Activated CD4-positive, CD25-positive, alpha-beta regulatory T cell treated with anti-CD3 and anti-CD28 coated beads, Interleukin-2, amount 50 U/mL, for 24 hours (primary cell): ENCODE data around the gene GRIN2D.
"Not testable (repeated sequence)": the region's sequence is repeated elsewhere in the genome, so short reads cannot be mapped to it uniquely, and the experiment has no call there.

Source experiments
- ATAC-seq, 2 donors: fragments of 150-1000 bp; cut with Tn5 transposase; one replicate each; pipeline ENCODE4 v1.10.0; 2021; ENCODE audit warnings: mild to moderate bottlenecking in 1 of 2, moderate library complexity in 1 of 2

GRIN2D gene

DNA sequence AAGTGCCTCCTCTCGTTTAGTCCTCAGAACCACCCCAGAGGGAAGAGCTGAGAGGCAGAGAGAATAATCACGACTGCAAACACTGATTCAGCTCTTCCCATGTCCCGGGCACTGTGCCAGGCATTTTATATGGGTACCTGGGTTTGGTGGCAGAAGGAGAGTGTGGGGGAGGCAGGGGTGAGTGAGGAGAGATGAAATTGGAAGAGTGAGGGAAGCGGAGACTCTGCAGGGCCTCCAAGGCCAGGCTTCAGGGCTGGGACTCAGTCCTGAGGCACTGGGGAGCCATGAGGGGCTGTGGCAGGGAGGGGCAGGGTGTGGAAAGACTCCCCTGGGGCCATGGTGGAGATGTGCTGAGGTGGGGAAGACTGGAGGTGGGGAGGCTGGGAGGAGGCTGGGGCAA is 20.6 kb upstream of the GRIN2D start:
- no peak for ATAC-seq

DNA sequence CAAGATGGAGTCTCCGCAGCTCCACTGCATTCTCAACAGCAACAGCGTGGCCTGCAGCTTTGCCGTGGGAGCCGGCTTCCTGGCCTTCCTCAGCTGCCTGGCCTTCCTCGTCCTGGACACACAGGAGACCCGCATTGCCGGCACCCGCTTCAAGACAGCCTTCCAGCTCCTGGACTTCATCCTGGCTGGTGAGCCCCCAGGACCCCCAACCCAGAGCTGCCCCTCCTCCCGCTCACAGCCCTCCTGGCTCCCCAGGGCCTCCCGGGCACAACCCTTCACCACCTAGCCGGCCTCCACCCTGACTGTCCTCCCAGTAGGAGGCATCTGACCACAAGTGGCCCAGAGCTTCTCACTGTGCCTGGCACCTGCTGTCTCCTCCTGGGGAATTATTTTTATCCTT is 19.9 kb upstream of the GRIN2D start:
- ATAC-seq: no peak

DNA sequence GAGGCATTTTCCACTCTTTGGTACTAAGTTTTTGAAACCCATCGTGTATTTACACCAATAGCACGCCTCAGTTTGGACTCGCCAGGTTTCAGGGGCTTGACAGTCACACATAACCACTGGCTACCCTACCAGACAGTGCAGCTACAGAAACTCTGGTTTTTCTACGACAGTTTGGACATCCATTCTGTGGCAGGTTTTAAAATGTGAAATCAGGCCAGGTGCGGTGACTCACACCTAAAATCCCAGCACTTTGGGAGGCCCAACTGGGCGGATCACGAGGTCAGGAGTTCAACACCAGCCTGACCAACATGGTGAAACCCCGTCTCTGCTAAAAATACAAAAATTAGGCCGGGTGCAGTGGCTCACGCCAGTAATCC is 15.3 kb upstream of the GRIN2D start:
- ATAC-seq: no peak

DNA sequence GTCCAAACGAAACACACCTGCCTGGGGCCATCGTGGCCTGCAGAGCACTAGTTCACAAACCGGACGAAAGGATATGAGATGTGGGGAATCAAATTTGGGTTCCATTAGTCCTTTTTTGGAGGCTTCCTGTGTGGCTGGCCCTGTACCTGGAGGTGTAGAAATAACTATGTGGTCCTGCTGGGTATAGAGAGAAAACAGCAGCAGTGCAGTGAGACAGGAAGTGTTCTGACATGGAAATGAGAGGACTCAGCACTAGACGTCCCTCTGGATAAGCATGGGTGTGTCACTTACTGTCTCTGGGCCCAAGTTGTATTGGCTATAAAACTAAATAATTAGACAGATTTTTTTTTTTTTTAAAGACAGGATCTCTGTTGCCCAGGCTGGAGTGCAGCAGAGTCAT is 14.4 kb upstream of the GRIN2D start:
- no peak for ATAC-seq

DNA sequence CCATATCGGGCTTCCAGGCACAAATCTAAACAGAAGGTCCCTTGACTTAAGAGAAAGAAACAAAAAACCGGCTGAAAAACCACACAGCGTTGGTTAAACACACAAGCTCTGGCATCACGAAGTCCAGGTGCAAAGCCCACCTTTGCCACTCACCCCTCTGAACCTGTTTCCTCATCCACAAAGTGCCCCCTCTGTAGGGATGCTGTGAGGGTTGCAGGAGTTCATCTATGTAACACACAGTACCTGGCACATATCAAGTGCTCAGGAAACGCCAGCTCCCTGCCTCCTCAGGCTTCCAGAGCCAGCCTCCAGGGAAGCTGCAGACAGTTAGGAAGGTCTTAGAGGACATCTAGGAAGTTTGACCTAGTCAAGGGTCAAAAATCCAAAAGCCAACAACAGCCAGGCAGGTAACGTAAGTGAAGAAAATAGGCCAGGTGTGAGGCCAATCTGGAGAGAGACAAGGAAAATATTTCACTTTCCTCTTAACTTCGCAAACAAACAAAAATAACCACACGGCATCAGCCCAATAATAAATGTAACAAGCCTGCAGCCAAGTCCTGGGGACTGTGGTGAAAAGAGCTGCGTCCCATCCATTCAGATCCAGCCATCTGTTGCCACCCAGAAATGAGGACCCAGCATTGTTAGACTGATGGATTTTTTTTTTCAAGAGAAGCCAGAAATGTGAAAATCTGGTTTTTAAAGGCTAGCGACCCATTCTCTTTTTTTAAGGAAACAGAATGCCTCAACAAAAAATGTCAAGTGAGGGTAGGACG is 12.1 kb upstream of the GRIN2D start:
- no peak for ATAC-seq

GRCh38 chr19:48382286-48382685 is 11.2 kb upstream of the GRIN2D start:
- no peak for ATAC-seq

DNA sequence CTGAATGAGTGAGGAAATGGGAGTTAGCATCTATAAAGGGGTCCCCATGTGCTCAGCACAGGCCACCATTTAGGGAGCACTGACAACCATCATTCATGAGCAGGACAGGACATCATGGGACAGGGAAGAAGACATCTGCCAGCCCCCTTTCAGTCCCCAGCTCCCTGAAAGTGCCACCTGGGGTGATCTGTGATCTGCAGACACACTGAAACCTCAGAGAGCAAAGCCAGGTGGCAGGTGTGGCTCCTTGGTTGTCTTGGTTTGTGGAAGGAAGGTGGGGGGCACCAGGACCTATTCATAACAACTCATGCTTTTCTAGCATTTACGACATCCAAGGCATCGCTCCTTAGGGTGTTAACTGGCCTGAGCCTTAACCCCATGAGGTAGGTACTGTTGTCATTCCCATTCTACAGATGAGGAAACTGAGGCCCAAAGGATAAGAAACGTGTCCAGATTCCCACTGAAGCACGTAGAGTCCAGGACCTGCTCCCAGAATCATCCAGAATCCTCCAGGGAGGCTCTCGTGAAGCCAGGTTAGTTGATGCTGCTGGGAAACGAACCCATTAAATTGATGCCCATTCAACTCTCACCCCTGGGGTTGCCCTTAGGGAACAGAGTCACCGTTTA is 7.9 kb upstream of the GRIN2D start:
- ATAC-seq: no peak

DNA sequence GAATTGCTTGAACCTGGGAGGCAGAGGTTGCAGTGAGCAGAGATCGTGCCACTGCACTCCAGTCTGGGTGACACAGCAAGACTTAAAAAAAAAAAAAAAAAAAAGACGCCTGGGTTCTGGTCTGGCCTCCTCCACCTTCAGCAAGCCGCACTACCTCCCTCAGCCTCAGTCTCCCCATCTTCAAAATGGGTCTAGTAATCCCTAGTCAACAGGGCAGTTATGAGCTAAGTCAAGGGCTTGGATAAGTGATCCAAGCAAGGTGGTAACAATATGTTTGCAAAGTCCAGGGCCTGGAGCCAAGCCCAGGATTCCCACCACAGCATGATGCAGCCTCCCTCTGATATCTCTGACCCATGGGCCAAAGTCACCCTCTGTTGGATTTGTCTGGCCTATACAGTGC is 6.5 kb upstream of the GRIN2D start:
- no peak for ATAC-seq

DNA sequence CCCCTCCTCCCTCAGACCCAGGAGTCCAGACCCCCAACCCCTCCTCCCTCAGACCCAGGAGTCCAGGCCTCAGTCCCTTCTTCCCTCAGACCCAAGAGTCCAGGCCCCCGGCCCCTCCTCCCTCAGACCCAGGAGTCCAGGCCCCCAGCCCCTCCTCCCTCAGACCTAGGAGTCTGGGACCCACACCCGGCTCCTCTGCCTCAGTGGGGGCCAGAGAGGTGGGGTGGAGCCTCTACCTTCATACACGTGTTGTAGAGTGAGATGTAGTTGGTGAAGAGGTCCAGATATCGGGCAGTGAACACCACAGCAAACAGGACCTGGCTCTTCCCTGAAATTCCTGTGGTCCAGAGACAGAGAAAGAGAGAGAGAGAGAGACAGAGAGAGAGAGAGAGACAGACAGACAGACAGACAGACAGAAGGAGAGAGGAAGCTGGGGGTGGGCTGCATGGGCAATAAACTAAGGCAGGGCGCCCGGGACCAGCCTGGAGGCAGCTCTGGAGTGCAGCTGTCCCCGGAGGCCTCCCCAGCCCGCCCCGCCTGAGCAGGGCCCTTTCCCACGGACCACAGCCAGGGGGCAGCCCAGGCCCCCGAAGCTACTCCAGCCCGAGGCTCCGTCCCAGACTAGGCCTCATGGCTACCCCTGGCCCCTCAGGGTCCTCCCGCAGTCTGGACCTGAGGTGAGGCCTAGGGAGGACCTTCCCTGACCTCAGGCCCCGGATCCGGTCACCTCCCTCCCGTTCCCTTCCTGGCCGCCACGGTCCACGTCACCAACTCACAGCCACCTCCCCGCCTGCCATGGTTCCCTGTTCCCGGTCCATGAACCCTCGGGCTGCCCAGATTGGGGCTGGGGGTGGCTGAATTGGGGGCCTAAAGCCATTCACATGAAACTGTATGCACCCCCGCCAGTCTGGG is 3.0 kb upstream of the GRIN2D start:
- peak; percentile 74 to 75 for ATAC-seq

- peak; percentile 72 to 81 for ATAC-seq
These were observed 2.1 kb upstream of the GRIN2D start, which contains the start of gene KDELR1 for GRCh38 chr19:48391100-48392005. Gene KDELR1 (minus strand): TSS chr19:48391551. CDS start chr19:48391358, 193 bp downstream.

- ATAC-seq: not testable (repeated sequence)
These were observed 1.5 kb upstream of the GRIN2D start for GRCh38 chr19:48392006-48392344.

DNA sequence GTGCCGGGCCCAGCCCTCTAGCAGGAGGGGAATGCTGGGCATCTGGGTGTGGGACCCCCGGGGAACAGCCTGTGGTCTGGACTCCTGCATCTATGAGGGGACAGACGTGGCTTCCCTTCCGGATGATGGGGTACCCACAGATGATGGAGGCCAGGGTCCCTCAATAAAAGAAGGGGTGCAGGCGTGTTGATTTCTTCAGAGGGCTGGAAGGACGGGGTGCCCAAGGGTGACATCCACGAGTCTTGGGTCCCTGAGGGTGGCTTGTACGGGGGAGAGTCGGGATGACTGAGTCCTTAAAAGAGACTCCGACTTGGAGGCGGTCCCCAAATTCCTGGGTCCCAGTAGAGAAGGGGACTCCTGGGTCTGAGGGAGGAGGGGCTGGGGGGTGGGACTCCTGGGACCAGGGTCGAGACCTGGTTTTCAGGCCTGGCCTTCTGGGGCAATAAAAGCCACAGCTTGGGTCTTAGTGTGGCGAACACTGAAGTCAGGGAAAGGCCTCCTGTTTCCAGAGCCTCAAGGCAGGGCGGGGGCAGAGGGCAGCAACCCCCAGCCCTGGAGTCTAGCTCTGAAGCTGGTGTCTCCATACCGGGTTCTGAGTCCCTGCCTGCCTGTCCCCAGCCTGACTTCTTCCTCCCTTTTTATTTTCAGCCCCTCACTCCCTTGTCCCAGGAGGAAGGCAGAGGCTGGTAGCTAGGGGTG is 459 bp upstream of the GRIN2D start:
- ATAC-seq: no peak

DNA sequence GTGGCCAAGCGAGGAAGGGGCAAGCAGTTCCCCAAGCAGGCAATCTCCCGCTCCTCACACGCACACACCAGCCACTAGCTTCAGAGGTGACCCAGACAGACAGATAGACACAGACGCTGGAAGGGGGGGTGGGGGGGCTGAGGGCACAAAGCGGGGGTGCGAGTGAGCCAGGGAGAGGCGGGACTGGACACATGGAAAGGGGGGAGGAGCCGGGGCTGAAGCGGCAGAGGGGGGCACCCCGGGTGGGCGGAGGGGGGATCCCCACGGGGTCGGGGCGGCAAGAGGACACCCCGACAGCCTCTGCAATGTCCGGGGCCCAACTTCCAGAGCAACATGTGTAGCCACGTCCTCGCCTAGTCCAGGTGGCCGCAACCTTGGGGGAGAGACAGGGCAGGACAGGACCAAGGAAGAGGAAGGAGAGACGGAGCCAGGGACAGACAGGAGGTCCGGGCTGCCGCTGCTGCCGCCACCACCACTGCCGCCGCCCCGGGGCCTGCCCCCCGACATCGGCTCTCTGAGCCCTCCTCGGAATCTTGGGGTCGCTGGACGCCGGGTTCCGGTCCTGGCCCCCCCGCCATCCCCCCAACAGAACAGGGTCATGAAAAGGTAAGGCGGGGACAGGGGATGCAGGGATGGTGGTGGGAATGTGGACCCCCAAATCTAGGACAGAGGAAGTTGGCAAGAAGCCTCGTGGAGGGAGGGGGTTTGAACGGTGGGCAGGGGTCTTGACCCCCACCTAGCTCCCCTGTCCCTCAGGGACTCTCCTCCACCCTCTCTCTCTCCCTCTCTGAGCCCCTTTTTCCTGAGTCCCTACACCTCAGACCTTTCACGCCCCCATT is 1.1 kb downstream of the GRIN2D start:
- ATAC-seq: no peak

- no peak for ATAC-seq
These were observed 1.6 kb downstream of the GRIN2D start for GRCh38 chr19:48395170-48395455.

- ATAC-seq: no peak
These were observed 2.0 kb downstream of the GRIN2D start for GRCh38 chr19:48395499-48395898.

DNA sequence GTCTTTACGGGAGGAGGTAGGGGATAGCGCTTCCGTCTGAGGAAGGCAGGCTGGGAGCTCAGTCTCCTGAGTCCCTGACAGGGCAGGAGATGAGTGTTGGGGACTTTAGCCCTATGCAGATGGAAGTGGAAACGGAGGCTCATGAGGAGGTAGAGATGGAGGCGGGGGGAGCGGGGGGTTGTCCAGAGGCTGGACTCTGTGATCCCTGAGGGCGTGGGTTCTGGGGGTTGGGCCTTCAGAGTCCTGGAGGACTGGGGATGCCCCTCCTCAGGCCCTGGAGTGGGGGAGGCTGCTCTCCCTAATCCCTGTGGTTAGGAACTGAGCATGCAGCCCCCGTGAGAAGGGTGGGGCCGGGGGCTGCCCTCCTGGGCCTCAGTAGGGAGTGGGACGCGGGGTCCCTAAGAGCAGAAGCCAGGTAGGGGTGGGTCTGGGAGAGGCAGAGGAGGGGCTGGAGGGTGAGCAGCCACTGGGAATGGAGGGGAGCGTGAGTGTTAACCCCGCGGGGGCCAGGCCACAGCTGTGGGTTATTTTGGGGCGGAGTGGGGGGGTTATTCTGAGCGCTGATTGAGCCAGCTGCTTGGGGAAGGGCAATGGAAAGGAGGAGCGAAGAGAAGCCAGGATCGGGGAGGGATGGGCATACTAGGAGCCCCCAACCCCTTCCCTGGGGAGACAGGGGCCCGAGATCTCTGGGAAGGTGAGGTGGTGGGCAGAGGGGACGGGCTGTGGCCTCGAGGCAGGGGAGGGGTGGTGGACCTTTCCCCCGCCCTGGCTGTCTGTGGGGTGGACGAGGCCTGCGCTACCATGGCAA is 2.8 kb downstream of the GRIN2D start:
- ATAC-seq: no peak

DNA sequence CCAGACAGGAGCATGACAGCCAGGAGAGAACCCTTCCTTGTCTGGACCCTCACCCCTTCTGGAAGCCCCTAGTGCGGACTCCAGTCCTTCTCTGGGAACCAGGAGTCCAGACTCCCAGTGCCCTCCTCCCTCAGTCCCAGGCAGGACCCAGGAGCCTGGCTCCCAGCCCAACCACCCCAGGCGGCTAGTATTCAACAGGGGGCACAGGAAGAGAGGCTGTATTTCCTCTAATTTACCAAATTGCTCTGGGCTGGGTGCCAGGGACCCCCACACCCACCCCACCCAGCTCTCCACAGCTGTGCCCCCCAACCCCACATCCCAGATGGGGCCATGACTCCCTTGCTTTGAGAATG is 3.3 kb downstream of the GRIN2D start:
- ATAC-seq: no peak

- no peak for ATAC-seq
These were observed 4.0 kb downstream of the GRIN2D start for GRCh38 chr19:48397263-48398101.

- no peak for ATAC-seq
These were observed 4.6 kb downstream of the GRIN2D start for GRCh38 chr19:48398102-48398374.
